Small intestine (tissue), 7 donors: ENCODE results near the gene SMTN. TPM values are rescaled to one million over a fixed set of nuclear protein-coding genes. Genes with fewer than 3 reads are reported as not detected.

Experiments
- DNase-seq, 2 donors: peaks; one replicate each; pipeline versions ENCODE4 v3.0.0 to v3.0.0-alpha.2; 2013
- FAIRE-seq: peaks from 2 replicates; lab custom pipeline; 2012; peaks lifted over from hg19 to GRCh38; lab: Jason Lieb, UNC
- H3K27ac ChIP-seq, 3 donors: one replicate each; pipeline ENCODE4 v1.5.1; 2013; ENCODE audit warnings: low read length in 2 of 3, mild to moderate bottlenecking in 2 of 3, control low read depth in 1 of 3, inconsistent platforms in 1 of 3, low read depth in 1 of 3, moderate library complexity in 1 of 3
- H3K27me3 ChIP-seq, 3 donors: one replicate each; pipeline ENCODE4 v1.6.1; 2013; ENCODE audit warnings: low read length in 3 of 3, inconsistent platforms in 1 of 3; ENCODE audit not compliant: control insufficient read depth in 3 of 3, insufficient read depth in 3 of 3
- H3K36me3 ChIP-seq, 3 donors: one replicate each; pipeline ENCODE4 v1.6.1; 2013; ENCODE audit warnings: low read length in 3 of 3, inconsistent platforms in 1 of 3, low read depth in 1 of 3, mild to moderate bottlenecking in 1 of 3, moderate library complexity in 1 of 3; ENCODE audit not compliant: control insufficient read depth in 3 of 3, insufficient read depth in 2 of 3
- H3K4me1 ChIP-seq, 3 donors: one replicate each; pipeline ENCODE4 v1.6.1; 2013; ENCODE audit warnings: low read length in 2 of 3, inconsistent platforms in 1 of 3, low read depth in 1 of 3, mild to moderate bottlenecking in 1 of 3, moderate library complexity in 1 of 3; ENCODE audit not compliant: control insufficient read depth in 3 of 3, insufficient read depth in 2 of 3
- H3K4me3 ChIP-seq, 3 donors: one replicate each; pipeline ENCODE4 v1.5.1; 2013; ENCODE audit warnings: low read length in 3 of 3, control low read depth in 1 of 3, inconsistent platforms in 1 of 3, low read depth in 1 of 3, mild to moderate bottlenecking in 1 of 3, moderate library complexity in 1 of 3
- H3K9me3 ChIP-seq, 2 donors: one replicate each; pipeline ENCODE4 v1.6.1; 2013; ENCODE audit warnings: low read depth in 1 of 2, low read length in 1 of 2; ENCODE audit not compliant: control insufficient read depth in 2 of 2, insufficient read depth in 1 of 2
- whole genome bisulfite sequencing, 3 donors: extraction: QIAGEN DNeasy Blood & Tissue Kit; methylation state at CpG; one replicate each; pipeline ENCODE4 v1.1.7; 2013; 5-methylcytosine and 5-hydroxymethylcytosine counted together
- polyA plus RNA-seq, 4 donors: library from polyadenylated mRNA; stranded (reverse) in 3 of 4; unstranded in 1 of 4; fragments of 200-250 nt in 3 of 4; fragments of 120-200 nt in 1 of 4; gene quantifications; one replicate each; pipeline versions ENCODE4 v1.2.1 to v1.2.3, GENCODE V29; 2013
- donor health status: healthy with polysubstance abuse.
- donor health status: control.
- donor health status: control.
- donor health status: Bipolar disorder and iron deficiency.
- donor health status: healthy.

The SMTN gene
- polyA plus RNA-seq, 4 donors = 7.8 to 74.8 (median 44.2) TPM

- Histone ChIP-seq H3K27me3 (no peaks in the 10 kb centered on the region), H3K4me1 (peaks cover 0 to 30% (median 4%) of the 10 kb centered on the region in 3 donors), H3K9me3 (no peaks in the 10 kb centered on the region), H3K27ac (no peak overlapping the region), H3K4me3 (no peak overlapping the region), H3K36me3 (peaks cover 0 to 54% (median 0%) of the 10 kb centered on the region in 3 donors)
- WGBS, 3 donors = 88 to 92% (median 90%) methylated on average over 19 to 22 of the region's 22 CpGs
- DNase-seq (no peak), FAIRE-seq (no peak)
Measured at GRCh38 chr22:31126128-31126868, 45.2 kb downstream of the SMTN start.

- no peaks in the 10 kb centered on the region for H3K27me3 ChIP-seq
- no peak overlapping the region for H3K4me3 ChIP-seq
- DNase-seq (no peak), FAIRE-seq (no peak)
- H3K27ac ChIP-seq = no peak overlapping the region
- WGBS, 3 donors = 82 to 94% (median 89%) methylated on average over 13 of the region's 13 CpGs
- peaks cover 2 to 25% (median 4%) of the 10 kb centered on the region in 3 donors for H3K4me1 ChIP-seq
- H3K36me3 ChIP-seq = peaks cover 0 to 58% (median 0%) of the 10 kb centered on the region in 3 donors
- no peaks in the 10 kb centered on the region for H3K9me3 ChIP-seq
Measured at GRCh38 chr22:31126869-31127175, 45.7 kb downstream of the SMTN start.

GRCh38 chr22:31127181-31127772, 46.2 kb downstream of the SMTN start:
- Histone ChIP-seq H3K4me1 (peaks cover 2 to 20% (median 4%) of the 10 kb centered on the region in 3 donors), H3K27me3 (no peaks in the 10 kb centered on the region), H3K4me3 (no peak overlapping the region), H3K27ac (no peak overlapping the region), H3K36me3 (peaks cover 0 to 61% (median 0%) of the 10 kb centered on the region in 3 donors), H3K9me3 (no peaks in the 10 kb centered on the region)
- WGBS, 3 donors = 51 to 83% (median 69%) methylated on average over 17 to 19 of the region's 19 CpGs
- no peak for DNase-seq
- FAIRE-seq = no peak

- no peak overlapping the region for H3K27ac ChIP-seq
- H3K4me3 ChIP-seq = no peak overlapping the region
- no peaks in the 10 kb centered on the region for H3K9me3 ChIP-seq
- H3K36me3 ChIP-seq = peaks cover 0 to 67% (median 0%) of the 10 kb centered on the region in 3 donors
- peaks cover 2 to 14% (median 4%) of the 10 kb centered on the region in 3 donors for H3K4me1 ChIP-seq
- no peak for FAIRE-seq
- no peak for DNase-seq
- WGBS, 3 donors = 92 to 95% (median 92%) methylated on average over 7 of the region's 7 CpGs
- H3K27me3 ChIP-seq = no peaks in the 10 kb centered on the region
Measured at GRCh38 chr22:31128156-31128555, 47.0 kb downstream of the SMTN start.

- no peak for FAIRE-seq
- WGBS, 3 donors = 77 to 95% (median 77%) methylated on average over 2 of the region's 2 CpGs
- DNase-seq = no peak
Measured at GRCh38 chr22:31130873-31131272, 49.8 kb downstream of the SMTN start.

GRCh38 chr22:31133911-31134310, 52.8 kb downstream of the SMTN start:
- no peak overlapping the region for H3K4me3 ChIP-seq
- H3K9me3 ChIP-seq = no peaks in the 10 kb centered on the region
- H3K36me3 ChIP-seq = peaks cover 0 to 43% (median 2%) of the 10 kb centered on the region in 3 donors
- FAIRE-seq (no peak), DNase-seq (no peak)
- peaks cover 0 to 5% (median 0%) of the 10 kb centered on the region in 3 donors for H3K27me3 ChIP-seq
- H3K27ac ChIP-seq = no peak overlapping the region
- 94% methylated on average over 16 to 19 of the region's 19 CpGs for WGBS, 3 donors
- peaks cover 0 to 4% (median 0%) of the 10 kb centered on the region in 3 donors for H3K4me1 ChIP-seq

More at GRCh38 chr22:31130873-31131272, 49.8 kb downstream of the SMTN start:
- Histone ChIP-seq H3K9me3 (no peaks in the 10 kb centered on the region), H3K36me3 (peaks cover 0 to 73% (median 2%) of the 10 kb centered on the region in 3 donors), H3K27ac (no peak overlapping the region), H3K27me3 (no peaks in the 10 kb centered on the region), H3K4me1 (peaks cover 0 to 4% (median 2%) of the 10 kb centered on the region in 3 donors), H3K4me3 (no peak overlapping the region)

GRCh38 chr22:31134688-31135087, 53.6 kb downstream of the SMTN start:
- Histone ChIP-seq H3K36me3 (peaks cover 0 to 43% (median 2%) of the 10 kb centered on the region in 3 donors), H3K9me3 (no peaks in the 10 kb centered on the region), H3K4me3 (no peak overlapping the region), H3K27ac (no peak overlapping the region), H3K27me3 (peaks cover 0 to 11% (median 5%) of the 10 kb centered on the region in 3 donors), H3K4me1 (peaks cover 0 to 4% (median 0%) of the 10 kb centered on the region in 3 donors)
- FAIRE-seq (no peak), DNase-seq (no peak)
- 87 to 89% (median 87%) methylated on average over 4 of the region's 4 CpGs for WGBS, 3 donors

- no peak for FAIRE-seq
- DNase-seq = no peak
- no peak overlapping the region for H3K27ac ChIP-seq
- WGBS, 3 donors = 86 to 90% (median 89%) methylated on average over 6 of the region's 6 CpGs
- peaks cover 0 to 4% (median 0%) of the 10 kb centered on the region in 3 donors for H3K4me1 ChIP-seq
- H3K4me3 ChIP-seq = no peak overlapping the region
- peaks cover 0 to 22% (median 7%) of the 10 kb centered on the region in 3 donors for H3K27me3 ChIP-seq
- H3K36me3 ChIP-seq = peaks cover 0 to 35% (median 2%) of the 10 kb centered on the region in 3 donors
- H3K9me3 ChIP-seq = no peaks in the 10 kb centered on the region
Measured at GRCh38 chr22:31135706-31136105, 54.6 kb downstream of the SMTN start.
